GM18499 (cell line): ENCODE results near the gene NIPSNAP3A.
"Not testable (repeated sequence)": the region's sequence is repeated elsewhere in the genome, so short reads cannot be mapped to it uniquely, and the experiment has no call there.

ENCODE experiments used
- ATAC-seq: cut with Tn5 transposase; IDR thresholded peaks from one replicate; pipeline ENCODE4 v1.9.1; 2021; ENCODE audit warnings: moderate number of reproducible peaks; ENCODE audit not compliant: insufficient read depth, unreplicated experiment

Gene NIPSNAP3A

GRCh38 chr9:104747565-104748358 is at the start of gene NIPSNAP3A:
TSS of gene NIPSNAP3A (plus strand) at chr9:104747683. CDS start at chr9:104747793, 110 bp downstream.
- peak; percentile 51 for ATAC-seq

- ATAC-seq = no peak
Measured at GRCh38 chr9:104700306-104700705, 47.2 kb upstream of the NIPSNAP3A start.

GRCh38 chr9:104708737-104709136 is 38.7 kb upstream of the NIPSNAP3A start:
- ATAC-seq = not testable (repeated sequence)

GRCh38 chr9:104711604-104712003 is 35.9 kb upstream of the NIPSNAP3A start:
- no peak for ATAC-seq

GRCh38 chr9:104725014-104725413 is 22.5 kb upstream of the NIPSNAP3A start:
- ATAC-seq = no peak

- no peak for ATAC-seq
Measured at GRCh38 chr9:104738452-104738851, 9.0 kb upstream of the NIPSNAP3A start.

- ATAC-seq = no peak
Measured at GRCh38 chr9:104740621-104741020, 6.9 kb upstream of the NIPSNAP3A start.

- peak; percentile 64 for ATAC-seq
Measured at GRCh38 chr9:104743376-104743985, 4.0 kb upstream of the NIPSNAP3A start.

GRCh38 chr9:104745852-104746251 is 1.6 kb upstream of the NIPSNAP3A start:
- ATAC-seq = no peak

- no peak for ATAC-seq
Measured at GRCh38 chr9:104746285-104746684, 1.2 kb upstream of the NIPSNAP3A start.

GRCh38 chr9:104746798-104747197 is 685 bp upstream of the NIPSNAP3A start:
- ATAC-seq = no peak

- ATAC-seq = no peak
Measured at GRCh38 chr9:104747245-104747564, 278 bp upstream of the NIPSNAP3A start.

- ATAC-seq = no peak
Measured at GRCh38 chr9:104748359-104749031, 1.0 kb downstream of the NIPSNAP3A start.

- peak; percentile 37 for ATAC-seq
Measured at GRCh38 chr9:104750185-104750767, 2.8 kb downstream of the NIPSNAP3A start.

- ATAC-seq = no peak
Measured at GRCh38 chr9:104758974-104759373, 11.5 kb downstream of the NIPSNAP3A start.

- peak; percentile 33 for ATAC-seq
Measured at GRCh38 chr9:104765138-104765537, 17.7 kb downstream of the NIPSNAP3A start.

GRCh38 chr9:104766025-104766424 is 18.5 kb downstream of the NIPSNAP3A start:
- ATAC-seq = no peak

GRCh38 chr9:104767507-104767906 is 20.0 kb downstream of the NIPSNAP3A start:
- ATAC-seq = no peak

GRCh38 chr9:104769029-104769428 is 21.5 kb downstream of the NIPSNAP3A start:
- not testable (repeated sequence) for ATAC-seq

- no peak for ATAC-seq
Measured at GRCh38 chr9:104769655-104770054, 22.2 kb downstream of the NIPSNAP3A start.
